H1 (cell line): ENCODE measurements around the gene SH3D19. TPM values are rescaled to one million over a fixed set of nuclear protein-coding genes. Genes with fewer than 3 reads are reported as not detected.

Source experiments
- BCL11A ChIP-seq, 2 experiments: IDR thresholded peaks; one replicate each; pipeline ENCODE4 v1.6.1; 2011; ENCODE audit warnings: low read depth in 2 of 2, low read length in 2 of 2, mild to moderate bottlenecking in 2 of 2
- CHD1 ChIP-seq: IDR thresholded peaks from 2 replicates; pipeline ENCODE4 v1.6.1; 2012; ENCODE audit warnings: low read depth, low read length, improper control_type of control experiment
- EZH2 ChIP-seq: fragments of 200-600 bp; sonication (generic); IDR thresholded peaks from 2 replicates; pipeline ENCODE4 v1.7.1; 2012; ENCODE audit warnings: low read depth, mild to moderate bottlenecking, moderate library complexity, low read length, inconsistent platforms; ENCODE audit not compliant: severe bottlenecking
- HDAC6 ChIP-seq: IDR thresholded peaks from one replicate; pipeline ENCODE4 v1.7.1; 2012; ENCODE audit warnings: low read depth, mild to moderate bottlenecking, inconsistent platforms, low read length, moderate library complexity
- NRF1 ChIP-seq: IDR thresholded peaks from 2 replicates; pipeline ENCODE4 v1.6.1; 2011; ENCODE audit warnings: mild to moderate bottlenecking, low read depth, low read length, improper control_type of control experiment
- PHF8 ChIP-seq: fragments of 200-600 bp; sonication (generic); conservative IDR thresholded peaks from 2 replicates; pipeline ENCODE4 v1.7.1; 2012; ENCODE audit warnings: low read depth, mild to moderate bottlenecking, inconsistent platforms, low read length, moderate library complexity
- polyA plus RNA-seq, 7 experiments: library from polyadenylated mRNA; depleted of rRNA in 3 of 7; stranded (reverse) in 5 of 7; unstranded in 2 of 7; fragments of >200 nt in 5 of 7; fragments of 200-250 nt in 2 of 7; gene quantifications; 1 replicate in 5 of 7; 2 replicates in 1 of 7; 4 replicates in 1 of 7; pipeline versions ENCODE4 v1.2.1 to v1.2.3, GENCODE V29; 2011 to 2013; ENCODE audit warnings: missing spikeins in 2 of 7, mixed read lengths in 2 of 7
- total RNA-seq: library from RNA; stranded (reverse); fragmentation: NEBNext Ultra II Directional; extraction: Animal tissue kit (Norgen Biotek cat#: 25700); gene quantifications from 2 replicates; pipeline ENCODE4 v1.2.1, GENCODE V29; 2021

Gene SH3D19
- total and polyA plus RNA-seq, 2 of the 8 experiments (the other 6 are each of a cell fraction or from before 2014, with no cell fraction given) = 11.7 to 51.3 TPM

GRCh38 chr4:151329217-151330007 lies 4.0 kb upstream of the SH3D19 start (continued):
- TF ChIP-seq BCL11A (IDR thresholded peaks at IDR 0.05; ENCODE audit: low read depth in 2 of 2, low read length in 2 of 2) (no peak), CHD1 (no peak), NRF1 (no peak), HDAC6 (no peak), EZH2 (no peak), PHF8 (no peak)
